Amniotic epithelial cell (primary cell): Measurements from ENCODE around the gene SLC30A9.

Source experiments
- DNase-seq: peaks from one replicate; pipeline ENCODE4 v3.0.0-alpha.2; 2010; ENCODE audit warnings: low read depth

The SLC30A9 gene

DNA sequence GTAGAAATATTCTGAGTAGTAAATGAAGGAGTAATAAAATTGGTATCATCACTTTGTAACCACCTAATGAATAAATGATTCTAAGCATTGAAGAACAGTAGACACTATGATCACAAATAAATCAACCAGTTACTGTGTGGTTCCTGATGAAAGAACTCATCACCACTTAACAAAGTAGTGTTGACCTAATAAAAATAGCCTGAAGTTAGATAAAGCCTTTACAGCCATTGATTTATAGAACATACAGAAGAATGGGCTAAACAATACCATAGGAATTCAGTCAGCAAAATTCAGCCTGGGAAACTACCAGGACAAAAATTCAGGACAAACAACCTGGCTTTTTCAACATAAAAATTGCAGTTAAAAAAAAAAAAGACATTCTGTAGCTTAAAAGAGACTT is 9.0 kb downstream of the SLC30A9 start:
- DNase-seq = no peak

DNA sequence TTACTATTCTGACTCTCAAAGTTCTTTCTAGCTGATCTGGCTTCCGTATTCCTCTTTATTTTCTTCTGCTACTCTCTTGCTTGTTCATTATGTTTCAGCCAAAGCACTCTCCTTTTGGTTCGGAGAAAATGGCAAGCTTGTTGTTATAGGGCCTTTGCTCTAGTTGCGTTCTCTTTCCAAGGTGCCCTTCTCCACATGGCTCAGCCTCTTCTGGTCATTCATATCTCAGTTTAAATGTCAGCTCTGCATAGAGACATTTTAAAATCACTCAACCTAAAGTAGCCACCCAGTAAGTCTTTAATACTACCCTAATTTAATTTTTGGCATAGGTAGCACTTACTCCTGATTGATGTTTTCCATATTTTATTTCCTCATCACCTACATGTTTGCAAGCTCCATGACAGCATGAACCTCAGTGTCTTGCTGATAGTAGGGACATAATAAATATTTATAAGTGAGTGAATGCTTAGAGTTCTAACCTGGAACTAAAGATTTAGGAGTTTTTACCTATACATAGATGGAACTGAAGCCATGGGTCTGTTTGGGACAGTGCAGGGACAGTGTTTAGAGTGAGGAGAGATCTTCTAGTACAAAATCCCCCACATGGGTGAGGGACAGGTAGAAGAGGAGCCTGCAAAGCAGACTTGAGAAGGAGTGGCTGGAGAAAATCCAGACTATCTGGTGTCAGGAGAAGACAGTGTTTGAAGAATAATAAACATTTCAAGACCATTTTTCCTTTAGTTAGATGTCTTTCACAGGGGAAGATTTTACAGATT is 17.9 kb downstream of the SLC30A9 start:
- no peak for DNase-seq

DNA sequence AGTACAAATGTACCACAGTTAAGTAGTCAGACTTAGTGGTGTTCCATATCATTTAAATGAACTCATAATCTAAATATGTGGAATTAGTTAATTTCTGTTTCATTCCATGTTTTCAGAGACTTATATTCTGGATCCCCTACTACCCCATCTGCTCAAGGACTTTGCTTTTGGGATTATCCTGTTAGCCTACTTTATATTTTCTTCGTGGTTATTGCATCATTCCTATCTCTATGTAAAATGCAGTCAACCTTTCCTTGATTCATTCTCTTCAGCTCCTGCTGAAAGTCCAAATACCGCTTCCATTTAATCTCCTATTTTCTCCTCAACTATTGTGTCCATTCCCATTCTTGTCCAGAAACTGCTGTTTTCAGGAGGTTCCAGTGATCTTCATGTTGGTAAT is 25.1 kb downstream of the SLC30A9 start:
- DNase-seq = peak; percentile 12

DNA sequence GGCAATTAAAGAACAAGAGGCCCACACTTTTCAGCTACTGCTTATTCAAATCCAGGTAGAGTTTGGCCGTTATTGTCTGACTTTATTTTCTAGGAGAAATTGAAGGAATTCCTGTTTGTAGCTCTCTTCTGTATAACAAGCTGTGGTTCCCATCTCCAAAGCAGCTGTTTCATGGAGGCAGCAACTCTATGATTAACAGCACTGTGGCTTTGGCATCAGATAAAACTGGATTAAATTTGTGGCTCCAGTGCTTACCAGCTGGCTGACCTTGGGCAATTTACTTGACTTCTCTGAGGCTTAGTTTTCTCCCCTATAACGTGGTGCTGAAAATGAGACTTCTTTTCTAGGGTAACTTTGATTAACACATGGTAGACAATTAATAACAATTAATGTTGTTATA is 28.1 kb downstream of the SLC30A9 start:
- DNase-seq = peak; percentile 83

DNA sequence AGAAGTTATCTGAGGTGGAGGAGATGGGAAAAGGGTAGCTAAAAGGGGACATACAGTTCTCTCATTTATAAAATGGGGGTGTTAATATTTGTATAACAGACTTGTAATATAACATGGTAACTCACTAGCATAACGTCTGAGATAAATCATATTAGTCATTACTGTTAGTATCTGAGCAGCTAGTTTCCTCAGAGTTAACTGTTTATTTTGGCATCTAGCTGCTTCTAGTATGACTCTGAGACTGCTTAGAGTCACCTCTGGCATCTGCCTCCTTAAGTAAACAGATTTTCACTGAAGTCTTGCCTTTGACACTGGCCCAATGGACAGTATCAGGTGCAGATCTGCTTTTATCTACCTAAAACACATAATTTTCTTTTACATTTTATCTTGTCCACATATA is 58.1 kb downstream of the SLC30A9 start:
- DNase-seq = peak; percentile 87

DNA sequence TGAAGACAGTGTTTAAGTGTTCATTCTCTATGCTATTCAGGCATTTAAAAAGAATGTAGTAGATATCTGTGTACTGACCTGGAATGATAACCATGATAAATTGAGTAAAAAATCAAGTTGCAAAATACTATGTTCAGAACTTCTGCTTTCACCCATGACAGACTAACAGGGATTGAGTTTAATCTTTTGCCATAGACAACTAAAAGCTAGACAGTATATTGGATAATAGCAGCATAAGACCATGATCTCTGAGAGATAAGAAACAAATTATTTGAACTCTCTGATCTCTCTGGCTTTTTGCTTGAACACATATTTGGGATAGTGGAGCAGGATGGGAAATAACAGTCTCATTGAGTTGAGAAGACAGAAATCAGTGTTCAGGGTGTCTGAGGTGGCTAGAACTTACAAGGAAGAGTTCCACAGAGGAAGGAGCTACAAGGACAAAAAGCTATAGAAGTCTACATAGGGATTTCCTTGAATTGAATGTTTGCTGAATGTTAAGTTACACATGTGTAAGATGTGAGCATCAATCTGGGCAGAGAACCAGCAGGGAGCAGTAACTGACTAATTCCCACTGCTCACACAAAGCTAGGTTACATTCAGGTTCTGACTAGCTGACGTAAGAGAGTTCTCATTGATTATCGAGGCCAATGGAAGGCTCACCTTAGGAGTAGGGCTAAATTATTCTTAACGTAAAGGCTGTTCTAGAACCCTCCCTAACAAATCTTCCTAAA is 60.4 kb downstream of the SLC30A9 start:
- DNase-seq = peak; percentile 75

DNA sequence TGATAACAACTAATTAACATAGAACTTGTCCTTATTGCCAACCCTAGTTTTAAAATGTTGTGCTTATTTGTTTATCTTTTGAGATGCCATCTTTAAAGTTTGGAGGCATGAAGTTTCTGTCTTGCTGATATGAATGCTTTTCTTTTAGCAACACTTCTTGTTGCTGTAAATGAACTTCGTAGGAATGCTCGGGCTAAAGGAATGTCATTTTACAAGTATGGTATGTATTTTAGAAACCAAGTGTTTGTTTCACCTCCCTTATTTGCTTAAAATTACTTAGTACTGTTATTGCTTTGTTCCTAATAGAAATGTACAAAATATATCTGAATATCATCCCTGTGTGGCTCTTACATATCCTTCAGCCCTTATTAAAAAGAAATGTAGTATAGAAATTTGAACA is 76.1 kb downstream of the SLC30A9 start:
- no peak for DNase-seq

DNA sequence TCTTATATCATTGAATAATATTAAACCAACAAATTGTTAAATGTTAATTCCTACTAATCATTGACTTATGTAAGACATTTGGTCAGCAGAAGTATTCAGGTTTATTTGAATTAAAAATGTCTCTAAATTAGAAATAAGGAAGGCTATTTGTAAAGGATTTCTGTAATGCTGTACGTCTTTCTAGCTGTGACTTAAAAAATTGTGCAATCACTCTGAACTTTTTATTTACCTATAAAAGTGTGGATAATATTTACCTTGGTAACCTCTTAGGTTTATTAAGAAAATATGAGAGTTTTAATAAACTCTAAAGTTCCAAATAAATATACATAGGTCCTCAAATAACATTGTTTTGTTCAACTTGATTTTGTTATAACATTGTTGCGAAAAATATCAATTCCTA is 76.9 kb downstream of the SLC30A9 start:
- DNase-seq = no peak

DNA sequence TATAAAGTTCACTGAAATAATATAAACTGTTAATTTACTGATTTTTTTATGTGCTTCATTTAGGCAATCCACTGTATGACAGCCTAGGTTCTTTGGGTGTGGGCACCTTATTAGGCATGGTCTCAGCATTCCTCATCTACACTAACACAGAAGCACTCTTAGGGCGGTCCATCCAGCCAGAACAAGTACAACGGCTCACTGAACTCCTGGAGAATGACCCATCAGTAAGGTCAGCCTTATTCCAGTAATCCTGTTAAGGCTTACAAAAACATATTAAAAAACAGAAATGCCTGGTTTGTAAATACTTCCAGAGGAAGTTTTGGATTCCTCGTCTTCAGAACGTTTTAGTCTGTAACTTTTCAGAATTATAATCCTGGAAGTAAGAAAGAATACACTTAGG is 80.1 kb downstream of the SLC30A9 start:
- DNase-seq = no peak

DNA sequence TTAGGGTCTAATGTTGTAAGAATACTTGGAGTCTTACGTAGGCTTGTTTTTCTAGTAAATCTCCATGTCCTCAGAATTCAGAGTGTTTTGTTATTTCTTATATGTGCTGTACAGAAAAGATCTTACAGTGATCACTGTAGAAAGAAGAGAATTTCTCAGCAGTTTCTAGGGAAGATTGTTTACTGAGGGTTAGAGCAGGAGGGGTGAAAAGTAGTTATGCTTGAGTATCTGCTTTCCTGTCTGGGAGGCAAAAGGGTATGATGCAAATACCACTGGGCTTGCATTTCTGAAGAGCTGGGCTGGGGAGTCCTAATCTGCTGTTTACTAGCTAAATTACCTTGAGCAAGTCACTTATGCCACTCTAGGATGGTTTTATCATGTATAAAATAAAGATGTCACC is 84.0 kb downstream of the SLC30A9 start:
- no peak for DNase-seq

DNA sequence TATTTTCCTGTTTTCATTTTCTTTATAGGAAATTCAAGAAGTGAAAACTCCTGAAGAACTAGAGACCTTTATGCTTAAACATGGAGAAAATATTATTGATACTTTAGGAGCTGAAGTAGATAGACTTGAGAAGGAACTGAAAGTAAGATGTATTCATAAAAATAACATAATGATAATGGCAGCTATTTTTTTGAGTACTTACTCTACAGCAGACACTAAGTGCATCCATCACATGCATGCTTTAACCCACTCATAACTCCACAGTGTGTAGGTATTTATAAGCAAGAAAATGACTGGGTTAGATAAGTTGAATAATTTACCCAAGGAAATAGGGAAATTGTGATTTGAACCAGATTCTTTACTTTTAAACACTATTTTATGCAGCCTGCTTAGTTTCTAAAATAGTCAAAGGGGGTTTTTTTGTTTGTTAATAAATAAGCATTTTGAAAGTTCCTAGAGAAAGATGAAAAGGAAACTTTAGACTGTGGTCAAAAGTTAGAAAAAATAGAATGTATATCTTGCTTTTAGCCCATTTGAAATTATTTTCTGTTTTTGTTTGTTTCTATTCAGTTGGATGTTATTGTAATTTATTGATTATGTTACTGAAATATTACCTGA is 88.0 kb downstream of the SLC30A9 start:
- DNase-seq = no peak

DNA sequence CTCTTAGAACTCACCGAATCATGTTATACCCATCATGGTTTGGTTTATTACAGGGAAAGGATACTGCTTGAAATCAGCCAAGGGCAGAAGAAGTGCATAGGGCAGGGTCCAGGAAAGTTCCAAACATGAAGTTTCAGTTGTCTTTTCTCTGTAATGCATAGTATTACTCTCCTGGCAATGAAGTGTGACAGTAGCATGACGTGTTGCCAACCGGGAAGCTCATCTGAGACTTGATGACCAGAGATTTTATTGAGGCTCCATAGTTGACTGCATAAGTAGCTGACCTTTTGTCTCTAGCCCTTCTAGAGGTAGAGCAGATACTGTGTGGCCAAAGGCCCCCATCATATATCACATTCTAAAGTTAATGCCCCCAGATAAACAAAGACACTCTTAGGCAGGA is 90.0 kb downstream of the SLC30A9 start:
- DNase-seq = no peak

DNA sequence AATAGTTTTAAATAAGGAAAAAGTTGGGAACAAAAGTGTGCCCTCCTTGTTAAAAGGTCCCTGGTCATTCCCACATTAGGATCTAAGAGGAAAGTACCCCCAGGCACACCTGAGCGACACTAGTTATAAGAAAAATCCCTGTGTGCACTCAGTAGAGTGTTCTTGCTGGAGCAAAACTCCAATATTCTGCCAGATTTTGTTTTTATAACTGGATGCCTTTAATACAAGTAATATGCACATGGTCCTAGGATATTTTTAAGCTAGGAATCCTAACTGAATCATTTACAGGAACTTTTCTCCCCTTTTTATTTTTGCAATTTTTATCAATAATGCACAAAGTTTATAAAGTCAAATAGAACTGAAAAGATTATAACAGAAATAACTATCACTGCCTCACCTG is 93.5 kb downstream of the SLC30A9 start:
- no peak for DNase-seq

DNA sequence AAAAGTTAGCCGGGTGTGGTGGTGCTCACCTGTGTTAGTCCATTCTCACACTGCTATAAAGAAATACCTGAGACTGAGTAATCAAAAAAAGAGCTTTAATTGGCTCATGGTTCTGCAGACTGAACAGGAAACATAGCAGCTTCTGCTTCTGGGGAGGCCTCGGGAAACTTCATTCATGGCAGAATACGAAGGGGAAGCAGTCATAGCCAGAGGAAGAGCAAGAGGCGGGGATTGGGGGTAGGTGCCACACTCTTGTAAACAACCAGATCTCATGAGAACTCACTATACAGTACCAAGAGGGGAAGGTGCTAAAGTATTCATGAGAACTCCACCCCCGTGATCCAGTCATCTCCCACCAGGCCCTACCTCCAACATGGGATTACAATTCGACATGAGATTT is 98.1 kb downstream of the SLC30A9 start:
- no peak for DNase-seq

DNA sequence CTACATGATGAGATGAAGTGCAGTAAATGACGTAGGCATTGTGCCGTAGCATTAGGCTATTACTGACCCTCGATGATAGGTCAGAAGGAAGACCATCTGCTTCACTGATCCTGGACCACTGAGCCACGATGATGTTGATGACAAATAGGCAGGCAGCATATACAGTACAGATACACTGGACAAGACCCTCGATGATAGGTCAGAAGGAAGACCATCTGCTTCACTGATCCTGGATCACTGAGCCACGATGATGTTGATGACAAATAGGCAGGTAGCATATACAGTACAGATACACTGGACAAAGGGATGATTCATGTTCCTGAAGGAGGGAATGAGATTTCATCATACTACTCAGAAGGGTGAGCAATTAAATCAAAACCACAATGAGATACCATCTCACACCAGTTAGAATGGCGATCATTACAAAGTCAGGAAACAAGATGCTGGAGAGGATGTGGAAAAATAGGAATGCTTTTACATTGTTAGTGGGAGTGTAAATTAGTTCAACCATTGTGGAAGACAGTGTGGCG is 111.2 kb downstream of the SLC30A9 start:
- peak; percentile 80 for DNase-seq

DNA sequence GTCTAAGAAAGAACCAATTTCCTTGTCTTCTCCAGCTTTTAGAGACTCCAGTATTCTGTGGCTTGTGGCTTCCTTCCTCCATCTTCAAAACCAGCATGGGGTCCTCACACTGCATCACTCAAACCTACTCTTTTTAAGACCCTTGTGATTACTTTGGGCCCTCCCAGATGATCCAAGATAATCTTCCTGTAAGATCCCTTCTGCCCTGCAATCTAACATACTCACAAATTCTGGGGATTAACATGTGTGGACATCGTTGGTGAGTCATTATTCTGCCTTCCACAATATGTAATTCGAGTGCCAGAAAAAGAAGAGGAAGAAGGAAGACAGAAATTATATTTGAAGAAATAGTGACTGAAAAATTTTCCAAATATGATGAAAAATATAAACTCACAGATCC is 114.2 kb downstream of the SLC30A9 start:
- DNase-seq = peak; percentile 79

DNA sequence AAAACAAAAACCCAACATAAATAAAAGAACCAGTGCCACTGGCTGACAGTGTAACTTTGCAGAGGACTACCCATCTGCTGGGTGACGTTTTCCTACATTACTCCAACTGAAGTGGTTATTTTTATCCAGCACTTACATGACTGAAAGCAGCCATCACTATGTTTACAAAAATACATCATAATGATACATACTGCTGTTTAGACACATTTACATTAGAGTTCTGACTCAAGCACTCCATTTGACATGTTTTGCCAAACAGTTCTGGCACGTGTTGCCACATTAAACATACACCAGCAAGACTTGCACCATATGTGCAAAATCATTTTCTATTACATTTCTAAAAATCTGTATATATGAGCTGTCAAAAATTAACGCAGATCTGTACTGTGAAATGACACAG is 122.5 kb downstream of the SLC30A9 start:
- no peak for DNase-seq

DNA sequence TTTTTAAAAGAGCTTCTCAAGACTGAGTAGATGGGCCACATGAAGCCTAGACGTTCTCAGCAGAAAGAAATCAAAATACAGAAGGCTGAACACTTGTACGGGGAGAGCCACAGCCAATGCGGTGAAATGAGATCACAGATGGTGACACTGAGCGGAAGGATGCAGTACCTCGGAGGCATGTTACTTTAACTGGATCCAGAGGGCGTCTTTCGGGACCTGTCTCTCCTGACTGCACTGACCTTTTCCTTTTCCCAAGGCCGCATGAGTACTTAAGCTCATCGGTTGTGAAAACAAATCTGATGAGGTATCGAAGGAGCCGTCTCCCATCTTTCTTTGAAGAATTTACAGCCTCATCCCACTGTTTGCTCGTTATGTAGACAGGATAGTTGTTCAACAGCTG is 129.6 kb downstream of the SLC30A9 start:
- no peak for DNase-seq

DNA sequence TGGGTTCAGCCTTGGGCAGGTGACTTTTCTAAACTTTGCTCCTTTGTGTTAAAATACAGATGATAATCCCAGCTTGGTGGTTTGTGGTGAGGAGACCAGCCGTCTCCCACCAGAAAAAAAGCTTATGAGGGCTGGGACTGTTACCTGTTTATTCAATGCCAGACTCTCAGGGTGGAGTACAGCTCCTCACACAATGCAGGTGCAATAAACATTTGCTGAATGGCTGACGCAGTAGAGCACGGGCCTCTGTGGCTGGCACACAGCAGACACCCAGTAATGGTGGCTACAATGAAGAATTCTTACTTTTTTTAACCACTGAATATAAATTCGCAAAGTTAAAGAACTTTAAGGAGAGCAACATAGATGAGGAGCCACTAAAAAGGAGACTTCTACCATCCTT is 131.9 kb downstream of the SLC30A9 start:
- no peak for DNase-seq

DNA sequence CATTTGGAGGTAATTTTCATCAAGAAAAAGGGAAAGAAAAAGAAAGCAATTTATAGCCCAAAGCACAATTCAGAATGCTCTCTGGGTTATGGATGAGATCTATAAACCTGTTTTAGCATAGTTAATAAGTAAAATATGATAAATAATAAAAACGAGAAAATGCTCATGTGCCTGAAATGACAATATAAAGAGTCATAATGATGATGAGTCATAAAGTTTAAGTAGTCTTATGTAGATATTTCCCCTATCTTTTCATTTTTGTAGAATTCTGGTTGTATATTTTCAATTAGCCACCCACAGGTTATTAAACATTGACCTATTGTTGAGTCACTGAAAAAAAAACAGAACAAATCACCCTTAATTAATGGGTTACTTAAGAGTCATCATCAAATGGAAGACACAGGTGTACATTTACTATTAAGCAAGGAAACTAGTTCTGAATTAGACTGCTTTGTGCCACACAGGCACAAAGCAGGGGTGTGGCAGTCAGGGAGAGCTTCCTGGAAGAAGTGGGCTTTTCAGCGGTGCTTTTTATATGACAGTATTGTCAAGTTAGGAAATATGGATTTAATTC is 132.8 kb downstream of the SLC30A9 start:
- DNase-seq = no peak

DNA sequence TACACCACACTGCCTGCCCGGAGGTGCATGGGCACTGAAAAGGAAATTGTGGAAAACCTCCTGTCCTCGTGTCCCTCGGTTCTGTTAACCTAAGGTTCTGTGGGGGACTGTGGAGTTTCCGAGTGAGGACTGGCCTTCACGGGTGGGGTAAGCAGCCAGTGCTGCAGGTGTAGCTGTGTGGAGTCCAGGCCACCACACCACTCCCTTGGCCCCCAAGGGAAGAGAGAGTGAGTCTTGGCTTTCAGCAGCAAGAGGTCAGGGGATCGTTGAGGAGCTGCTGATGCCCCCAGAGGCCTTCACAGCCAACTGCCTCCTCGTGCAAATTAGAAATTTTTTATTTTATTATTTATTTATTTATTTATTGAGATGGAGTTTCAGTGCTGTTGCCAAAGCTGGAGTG is 141.8 kb downstream of the SLC30A9 start:
- no peak for DNase-seq

DNA sequence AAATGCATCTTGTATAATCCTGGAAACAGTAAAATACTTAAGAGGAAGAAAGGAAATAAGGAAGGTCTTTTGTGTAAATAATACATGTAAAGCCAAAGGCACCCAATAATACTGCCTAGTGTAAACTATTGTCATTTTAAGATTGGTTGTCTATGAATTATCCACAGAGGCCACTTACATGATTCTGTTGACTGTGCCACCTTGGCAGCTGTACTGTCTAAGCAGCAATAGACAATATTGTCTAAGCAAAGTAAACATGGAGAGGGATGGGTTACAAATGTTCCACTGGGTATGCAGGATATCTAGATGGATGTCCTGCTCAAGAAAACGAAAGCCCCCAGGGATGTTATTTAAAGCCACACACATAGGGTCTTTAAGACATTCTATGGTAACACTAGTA is 142.7 kb downstream of the SLC30A9 start:
- no peak for DNase-seq

DNA sequence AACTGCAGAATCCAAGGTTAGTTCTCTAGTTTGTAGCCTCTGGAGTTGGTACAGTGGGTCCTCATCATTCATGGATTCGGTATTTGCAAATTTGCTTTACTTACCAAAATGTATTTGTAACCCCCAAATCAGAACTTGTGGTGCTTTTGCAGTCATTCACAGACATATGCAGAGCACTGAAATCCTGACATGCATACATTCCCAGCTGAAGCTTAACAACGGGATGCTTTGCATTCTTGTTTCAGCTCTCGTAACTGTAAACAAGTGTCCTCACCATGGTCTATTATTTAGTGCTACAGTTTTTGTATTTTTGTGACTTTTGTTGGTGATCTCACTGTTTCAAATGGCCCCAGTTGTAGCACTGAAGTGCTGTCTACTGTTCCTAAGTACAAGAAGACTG is 146.0 kb downstream of the SLC30A9 start:
- DNase-seq = no peak
